HepG2 (cell line): Measurements from ENCODE around the gene EEFSEC.

Source experiments
- IRF1 ChIP-seq: sonication (generic); formaldehyde crosslinking; IDR thresholded peaks from 2 replicates; pipeline ENCODE4 v1.4.0; 2020; ENCODE audit warnings: low read depth, mild to moderate bottlenecking, missing genetic modification reagents
- JUNB ChIP-seq: sonication (generic); formaldehyde crosslinking; IDR thresholded peaks from 2 replicates; pipeline ENCODE4 v1.8.0; 2022; ENCODE audit warnings: missing genetic modification reagents, mild to moderate bottlenecking, borderline replicate concordance
- MIXL1 ChIP-seq: IDR thresholded peaks from 2 replicates; pipeline ENCODE4 v1.6.1; 2016
- SP140L ChIP-seq: sonication (generic); formaldehyde crosslinking; IDR thresholded peaks from 2 replicates; pipeline ENCODE4 v1.4.0; 2020; ENCODE audit warnings: missing genetic modification reagents, borderline replicate concordance
- TOE1 ChIP-seq: sonication (generic); formaldehyde crosslinking; IDR thresholded peaks from 2 replicates; pipeline ENCODE4 v1.4.0; 2020; ENCODE audit warnings: mild to moderate bottlenecking, missing genetic modification reagents
- ZNF687 ChIP-seq: sonication (generic); formaldehyde crosslinking; IDR thresholded peaks from 2 replicates; pipeline ENCODE4 v1.5.1; 2020; ENCODE audit warnings: mild to moderate bottlenecking, missing genetic modification reagents, moderate library complexity
- TF ChIP-seq, protein P1 (sequence below): sonication (generic); formaldehyde crosslinking; IDR thresholded peaks from 2 replicates; pipeline ENCODE4 v1.4.0; 2020; ENCODE audit warnings: missing genetic modification reagents, mild to moderate bottlenecking, borderline replicate concordance

GRCh38 chr3:128196647-128197046 lies 43.4 kb downstream of the EEFSEC start:
- TF ChIP-seq IRF1 (CRISPR knock-in tag) (no peak), MIXL1 (CRISPR knock-in tag) (no peak), SP140L (CRISPR knock-in tag) (no peak), JUNB (CRISPR knock-in tag) (no peak), ZNF687 (no peak), TOE1 (CRISPR knock-in tag) (no peak)
- TF ChIP-seq, protein P1, sequence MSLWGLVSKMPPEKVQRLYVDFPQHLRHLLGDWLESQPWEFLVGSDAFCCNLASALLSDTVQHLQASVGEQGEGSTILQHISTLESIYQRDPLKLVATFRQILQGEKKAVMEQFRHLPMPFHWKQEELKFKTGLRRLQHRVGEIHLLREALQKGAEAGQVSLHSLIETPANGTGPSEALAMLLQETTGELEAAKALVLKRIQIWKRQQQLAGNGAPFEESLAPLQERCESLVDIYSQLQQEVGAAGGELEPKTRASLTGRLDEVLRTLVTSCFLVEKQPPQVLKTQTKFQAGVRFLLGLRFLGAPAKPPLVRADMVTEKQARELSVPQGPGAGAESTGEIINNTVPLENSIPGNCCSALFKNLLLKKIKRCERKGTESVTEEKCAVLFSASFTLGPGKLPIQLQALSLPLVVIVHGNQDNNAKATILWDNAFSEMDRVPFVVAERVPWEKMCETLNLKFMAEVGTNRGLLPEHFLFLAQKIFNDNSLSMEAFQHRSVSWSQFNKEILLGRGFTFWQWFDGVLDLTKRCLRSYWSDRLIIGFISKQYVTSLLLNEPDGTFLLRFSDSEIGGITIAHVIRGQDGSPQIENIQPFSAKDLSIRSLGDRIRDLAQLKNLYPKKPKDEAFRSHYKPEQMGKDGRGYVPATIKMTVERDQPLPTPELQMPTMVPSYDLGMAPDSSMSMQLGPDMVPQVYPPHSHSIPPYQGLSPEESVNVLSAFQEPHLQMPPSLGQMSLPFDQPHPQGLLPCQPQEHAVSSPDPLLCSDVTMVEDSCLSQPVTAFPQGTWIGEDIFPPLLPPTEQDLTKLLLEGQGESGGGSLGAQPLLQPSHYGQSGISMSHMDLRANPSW (CRISPR knock-in tag) = no peak
